HG02759 (cell line): ENCODE data around the gene PEX14.

ENCODE experiments used
- ATAC-seq: cut with Tn5 transposase; IDR thresholded peaks from one replicate; pipeline ENCODE4 v1.9.1; 2021; ENCODE audit warnings: mild to moderate bottlenecking, moderate library complexity; ENCODE audit not compliant: unreplicated experiment

Gene PEX14

DNA sequence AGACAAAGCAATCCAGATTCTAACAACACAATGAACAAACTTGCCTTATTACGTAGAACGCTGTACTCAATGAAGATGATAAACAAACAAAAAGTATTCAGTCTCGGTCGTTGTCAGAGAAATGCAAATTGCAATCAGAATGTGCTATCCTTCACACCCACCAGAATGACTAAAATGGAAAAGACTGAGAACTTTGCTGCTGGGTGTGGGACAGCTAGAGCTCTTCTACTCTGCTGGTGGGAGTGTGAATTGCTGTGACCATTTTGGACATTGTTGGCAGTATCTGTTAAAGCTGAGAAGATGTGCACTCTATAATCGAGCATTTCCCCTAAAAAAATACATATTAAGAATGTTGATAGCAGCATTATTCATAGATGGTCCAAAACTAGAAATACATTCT, 111.4 kb downstream of the PEX14 start:
- ATAC-seq, result no peak

DNA sequence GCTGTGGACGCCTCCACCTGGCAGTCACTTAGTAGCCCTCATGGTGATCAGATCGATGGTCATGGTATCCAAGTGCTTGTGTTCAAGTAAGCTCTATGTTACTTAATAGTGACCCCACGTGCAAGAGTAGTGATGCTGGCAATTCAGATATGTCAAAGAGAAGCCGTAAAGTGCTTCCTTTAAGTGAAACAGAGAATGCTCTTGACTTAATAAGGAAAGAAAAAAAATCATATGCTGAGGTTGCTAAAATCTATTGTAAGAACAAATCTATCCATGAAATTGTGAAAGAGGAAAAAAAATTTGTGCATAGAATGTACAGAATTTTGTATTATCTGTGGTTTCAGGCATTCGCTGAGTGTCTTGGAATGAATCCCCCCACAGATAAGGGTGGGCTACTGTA, 113.9 kb downstream of the PEX14 start:
- no peak for ATAC-seq

DNA sequence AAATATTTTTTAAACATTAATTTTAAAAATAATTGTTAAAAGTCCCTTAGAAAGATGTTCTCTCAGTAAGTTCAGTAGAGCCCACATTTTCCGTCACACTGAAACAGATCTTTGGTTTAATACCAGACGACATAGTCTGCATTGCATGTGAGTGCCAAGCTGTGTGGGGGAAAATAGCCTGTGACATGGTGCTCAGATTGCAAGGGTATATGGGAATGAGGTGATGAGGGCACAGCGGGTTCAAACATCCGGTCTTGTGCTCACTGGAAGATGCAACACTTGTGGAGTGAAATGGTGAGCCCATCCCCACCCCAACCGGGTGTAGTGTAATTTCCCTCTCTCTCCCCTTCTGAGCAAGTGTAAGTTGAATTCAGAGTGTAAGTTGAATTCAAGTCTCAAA, 114.3 kb downstream of the PEX14 start:
- ATAC-seq, result no peak

DNA sequence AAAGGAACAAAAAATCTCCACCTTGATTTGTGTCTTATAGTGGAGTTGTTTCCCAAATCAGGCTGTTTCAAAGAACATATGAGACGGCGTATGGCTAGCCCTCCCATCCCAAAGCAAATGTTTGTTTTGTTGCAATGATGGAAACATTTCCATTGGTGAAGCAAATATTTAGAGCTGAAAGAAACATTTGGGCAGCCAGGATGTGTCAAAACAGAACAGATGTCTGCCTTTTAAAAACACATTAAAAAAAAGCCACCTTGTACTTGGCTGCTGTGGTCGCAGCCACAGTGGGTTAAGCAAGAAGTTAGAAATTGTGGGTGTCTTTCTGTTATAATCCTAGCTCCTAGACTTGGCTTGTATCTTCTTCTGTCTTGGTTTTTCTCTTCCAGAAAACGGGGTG, 116.3 kb downstream of the PEX14 start:
- no peak for ATAC-seq

DNA sequence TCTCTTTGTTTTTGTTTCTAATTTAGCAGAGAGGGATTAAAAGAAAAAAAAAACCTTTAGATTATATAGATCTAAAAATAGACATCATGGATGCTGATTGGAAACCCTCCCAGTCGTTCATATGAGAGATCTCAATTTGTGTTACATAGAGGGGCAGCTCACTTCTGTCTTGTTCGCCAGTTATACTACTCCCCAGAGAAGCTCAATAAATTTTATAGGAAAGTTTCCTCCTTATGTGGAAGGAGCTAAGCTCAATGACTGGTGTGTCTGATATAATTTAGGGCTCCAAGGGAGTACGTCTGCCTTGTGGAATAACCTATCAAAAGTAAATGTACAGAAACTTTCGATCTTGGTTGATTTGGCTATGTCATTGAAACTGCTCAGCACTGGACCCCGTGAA, 117.6 kb downstream of the PEX14 start:
- ATAC-seq, result no peak

DNA sequence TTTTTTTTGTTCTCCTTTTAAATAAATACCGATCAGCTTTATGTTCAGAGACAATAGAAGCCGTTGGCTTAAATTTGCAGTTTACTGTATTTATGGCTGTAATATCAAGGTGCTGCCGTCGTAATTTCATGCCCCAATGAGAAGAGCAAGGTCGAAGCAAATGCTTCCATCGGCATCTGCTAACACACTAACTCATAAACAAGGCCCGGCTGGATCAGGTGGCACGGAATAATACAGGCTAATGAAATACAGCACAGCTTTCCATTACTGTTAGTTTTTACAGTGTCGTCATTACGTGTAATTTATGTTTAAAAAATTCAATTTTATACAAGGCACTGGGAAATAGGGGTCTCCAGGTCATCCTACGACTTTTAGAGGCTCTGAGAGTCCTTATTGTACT, 119.0 kb downstream of the PEX14 start:
- no peak for ATAC-seq

DNA sequence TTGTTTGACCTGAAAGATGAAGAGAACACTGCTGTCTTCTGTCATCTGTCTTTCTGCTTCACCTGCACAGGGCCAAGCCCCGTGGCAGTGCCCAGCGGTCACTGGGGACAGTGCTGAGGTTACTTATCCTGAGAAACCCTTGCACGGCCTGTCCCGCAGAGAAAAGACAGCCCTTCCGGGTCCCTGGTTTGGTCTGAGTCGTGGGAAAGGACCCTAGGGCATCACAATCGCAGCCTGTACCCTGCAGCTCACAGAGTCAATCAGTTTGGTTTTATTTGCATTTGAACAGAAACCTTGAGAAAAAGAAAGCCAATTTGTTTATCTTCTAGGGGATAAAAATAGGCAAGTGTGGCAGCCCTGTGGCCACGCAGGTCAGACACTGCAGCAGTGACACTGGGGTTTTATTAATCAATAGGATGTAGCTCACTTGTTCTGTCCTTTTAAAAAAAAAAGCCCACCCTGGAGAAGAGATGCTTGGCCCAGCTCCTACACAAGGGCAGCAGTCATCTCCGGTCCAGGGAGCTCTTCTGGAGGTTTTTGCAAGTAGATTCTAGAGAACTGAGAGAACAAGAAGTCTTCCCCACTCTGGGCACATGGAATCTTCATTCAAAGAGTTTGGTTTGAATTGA, 120.0 kb downstream of the PEX14 start:
- ATAC-seq, result no peak

DNA sequence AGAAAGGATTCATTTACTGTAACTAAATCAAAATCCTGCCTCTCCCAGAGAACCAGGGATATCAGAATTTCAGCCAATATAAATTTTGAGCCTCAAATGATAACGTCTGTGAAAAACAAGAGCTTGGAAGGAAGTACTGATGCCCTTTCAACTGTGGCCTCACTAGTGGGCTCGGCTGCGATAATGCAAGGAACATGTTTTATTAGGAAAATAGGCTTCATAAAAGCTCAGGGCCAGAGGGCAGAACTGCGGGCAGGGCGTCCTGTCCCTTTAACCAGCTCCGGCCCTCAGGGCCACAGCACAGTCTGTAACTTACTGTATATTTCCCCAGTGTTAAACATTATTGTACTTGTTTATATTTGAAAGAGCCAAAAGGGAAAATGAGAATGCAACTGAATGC, 122.0 kb downstream of the PEX14 start:
- no peak for ATAC-seq

DNA sequence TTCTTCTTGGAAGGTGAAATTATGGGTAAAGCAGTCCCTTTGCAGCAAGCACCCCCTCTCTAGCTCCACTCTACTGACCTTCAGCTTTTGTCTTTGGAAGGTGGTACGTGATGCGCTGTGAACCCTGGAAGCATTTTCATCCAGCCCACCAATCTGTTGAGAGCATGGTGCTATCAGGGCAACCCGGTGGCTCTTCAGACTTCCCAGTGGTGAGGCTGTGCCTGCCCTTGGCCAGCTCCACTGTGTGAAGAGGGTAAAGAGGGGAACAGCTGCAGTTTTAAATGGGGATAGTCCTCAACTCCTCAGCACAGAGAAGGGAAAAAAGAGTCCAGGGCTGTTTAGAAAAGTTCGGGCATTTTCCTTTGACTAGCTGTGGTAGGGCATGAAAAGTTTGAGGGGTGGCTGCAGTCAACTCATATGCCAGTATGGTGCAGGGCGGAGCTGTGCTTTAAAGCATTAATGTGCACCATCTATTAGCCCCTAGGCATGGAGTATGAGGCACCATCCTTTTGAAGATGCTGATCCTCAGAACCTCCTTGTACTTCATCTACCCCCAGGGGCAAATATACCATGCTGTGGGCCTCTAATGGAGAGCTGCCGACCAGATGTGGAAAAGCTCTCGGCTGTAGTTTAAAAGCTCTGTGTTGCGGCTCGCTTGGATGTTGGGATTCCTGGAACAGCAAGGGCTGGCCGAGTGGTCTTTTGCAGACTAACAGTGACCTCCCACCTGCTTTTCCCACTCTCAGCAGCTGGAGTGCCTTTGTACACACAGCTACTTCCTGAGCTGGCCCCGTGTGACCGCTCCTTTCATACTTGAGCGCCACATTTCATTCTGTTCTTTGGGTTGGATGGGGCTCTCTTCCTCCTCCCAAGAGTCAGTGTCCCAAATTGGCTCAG, 123.0 kb downstream of the PEX14 start:
- ATAC-seq, result no peak

DNA sequence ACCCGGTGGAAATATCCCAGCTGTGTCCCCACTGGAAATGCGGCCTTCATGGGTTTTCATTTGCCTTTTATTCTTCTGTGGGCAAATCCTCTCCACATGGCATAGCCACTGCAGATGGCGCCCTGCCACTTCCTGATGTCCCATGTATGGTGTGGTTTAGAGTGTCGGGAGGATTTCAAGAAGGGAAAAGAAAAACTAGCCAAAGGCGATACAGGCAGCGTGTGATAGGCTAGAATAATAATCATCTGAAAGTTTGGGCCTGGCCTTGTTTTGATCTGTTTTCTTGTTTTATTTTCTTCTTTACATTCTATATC, 123.6 kb downstream of the PEX14 start:
- no peak for ATAC-seq

DNA sequence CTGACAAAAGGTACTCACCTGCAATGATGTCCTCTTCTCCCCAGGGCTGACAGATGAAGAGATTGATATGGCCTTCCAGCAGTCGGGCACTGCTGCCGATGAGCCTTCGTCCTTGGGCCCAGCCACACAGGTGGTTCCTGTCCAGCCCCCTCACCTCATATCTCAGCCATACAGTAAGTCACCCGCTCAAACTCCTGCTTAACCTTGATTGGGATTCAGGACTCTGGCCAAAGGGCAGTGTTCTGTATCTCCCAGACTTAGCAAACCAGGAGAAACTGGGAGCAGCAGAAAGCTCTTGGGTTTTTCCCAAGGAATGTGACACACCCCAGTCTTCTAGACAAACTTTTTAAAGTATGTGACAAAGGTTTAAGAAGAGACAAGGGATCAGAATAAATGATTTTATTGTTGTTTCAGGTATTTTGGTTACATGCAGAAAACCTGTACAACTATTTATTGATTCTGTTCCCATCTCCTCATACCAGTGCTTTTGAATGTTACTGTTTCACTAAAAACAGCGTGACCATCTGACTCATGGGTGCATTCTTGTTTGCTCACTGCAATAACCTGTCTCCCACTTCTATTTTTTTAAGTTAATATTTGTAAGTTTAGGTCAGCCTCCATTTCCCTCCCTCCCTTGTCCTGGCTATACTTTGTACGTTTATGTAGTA, 124.6 kb downstream of the PEX14 start:
- ATAC-seq, result no peak

DNA sequence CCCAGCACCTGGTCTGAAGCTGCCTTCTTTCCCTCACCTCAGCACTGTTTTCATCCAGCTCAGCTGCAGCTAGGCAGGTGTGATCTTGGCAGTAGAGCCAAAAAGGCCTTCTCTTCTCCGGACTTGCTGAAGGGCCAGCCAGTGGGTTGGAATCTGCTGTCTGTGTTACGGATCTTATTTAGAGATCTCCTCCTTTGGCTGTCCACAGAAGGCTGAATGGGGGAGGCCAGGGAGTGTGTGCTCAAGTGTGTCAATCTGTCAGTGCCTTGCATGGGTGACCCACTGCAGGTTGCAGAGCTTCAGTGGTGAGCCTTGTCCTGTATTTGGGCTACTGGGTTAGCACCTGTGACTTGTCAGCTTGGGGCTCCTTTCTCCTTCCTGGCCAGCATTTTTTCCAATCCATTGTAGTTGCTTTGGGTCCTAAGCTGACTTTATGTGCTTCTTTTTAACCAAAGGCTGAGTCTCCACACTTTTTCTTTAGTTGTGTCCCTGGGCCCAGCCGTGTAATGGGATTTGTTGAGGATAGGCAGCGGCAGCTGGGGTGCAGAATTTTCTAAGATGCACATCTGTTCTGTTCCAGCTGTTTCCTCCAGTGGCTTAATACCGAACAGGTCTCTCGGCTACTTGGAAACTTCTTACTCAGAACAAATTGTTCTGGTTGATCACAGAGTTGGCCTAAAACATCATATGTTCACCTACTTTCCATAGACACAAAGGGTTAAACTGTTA, 126.8 kb downstream of the PEX14 start:
- ATAC-seq, result no peak

DNA sequence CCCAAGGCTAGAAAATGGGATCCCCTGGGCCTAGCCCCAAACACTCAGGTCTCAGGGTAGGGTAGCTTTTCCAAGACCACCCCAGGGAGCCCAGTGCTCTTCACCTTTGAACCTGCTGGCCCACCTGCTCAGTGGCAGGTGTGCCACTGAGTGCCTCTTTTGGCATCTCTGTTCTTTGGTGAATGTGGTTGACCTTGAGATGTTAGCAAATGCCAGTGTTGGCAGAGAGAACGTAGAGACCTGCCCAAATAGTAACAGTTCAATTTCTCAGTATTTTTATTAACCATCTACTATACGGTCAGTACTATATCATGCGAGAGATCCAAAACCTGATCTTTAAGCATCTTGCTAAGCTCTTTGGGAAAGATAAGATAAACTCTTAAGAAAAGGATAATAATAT, 128.2 kb downstream of the PEX14 start:
- ATAC-seq, result no peak

DNA sequence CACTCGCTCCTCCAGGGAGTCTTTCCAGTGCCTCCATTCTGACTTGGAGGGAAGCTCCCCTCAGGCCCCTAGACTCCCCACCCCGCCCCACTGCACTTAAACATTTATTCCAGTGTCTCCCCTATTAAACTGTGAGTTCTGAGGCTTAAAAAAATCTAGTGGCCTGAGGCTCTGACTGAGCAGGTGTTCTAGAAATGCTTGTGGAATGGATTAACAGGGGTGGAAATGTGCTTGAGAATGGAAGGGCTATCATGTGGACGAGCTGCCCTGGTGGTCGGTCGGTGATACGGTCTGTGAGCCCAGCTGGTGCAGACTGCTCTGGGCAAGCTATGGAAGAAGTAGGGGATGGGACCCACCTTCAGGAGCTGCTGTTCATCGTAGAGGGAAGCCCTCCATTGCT, 130.2 kb downstream of the PEX14 start:
- ATAC-seq, result no peak

DNA sequence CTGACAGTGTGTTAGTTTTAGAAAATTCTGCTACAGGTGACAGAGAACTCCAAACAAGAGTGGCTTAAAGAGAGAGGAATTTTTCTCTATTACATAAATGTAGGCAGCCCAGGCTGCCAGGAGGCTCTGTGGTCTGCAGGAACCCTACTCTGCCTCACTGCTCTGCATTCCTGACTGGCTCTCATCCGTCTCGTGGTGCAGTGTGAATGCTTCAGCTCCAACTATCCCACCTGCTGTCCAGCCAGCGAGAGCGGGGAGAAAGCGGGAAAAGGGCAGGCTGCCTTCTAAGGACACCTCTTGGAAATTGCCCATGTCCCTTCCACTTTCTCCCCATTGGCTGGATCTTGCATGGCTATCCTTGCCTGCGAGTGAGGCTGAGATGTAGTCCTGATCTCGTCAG, 131.3 kb downstream of the PEX14 start:
- ATAC-seq, result no peak

DNA sequence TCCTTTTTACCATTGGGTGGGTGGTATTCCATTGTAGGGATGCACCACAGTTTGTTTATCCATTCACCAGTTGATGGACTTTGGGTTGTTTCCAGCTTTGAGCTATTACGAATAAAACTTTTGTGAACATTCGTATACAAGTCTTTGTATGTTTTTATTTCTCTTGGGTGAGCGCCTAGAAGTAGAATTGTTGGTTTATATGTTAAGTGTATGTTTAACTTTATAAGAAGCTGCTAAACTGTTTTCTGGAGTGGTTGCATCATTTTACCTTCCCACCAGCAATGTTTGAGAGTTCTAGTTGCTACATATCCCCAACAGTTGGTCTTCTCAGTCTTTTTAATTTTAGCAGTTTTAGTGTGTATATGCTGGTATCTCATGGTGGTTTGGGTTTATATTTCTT, 132.5 kb downstream of the PEX14 start:
- no peak for ATAC-seq

DNA sequence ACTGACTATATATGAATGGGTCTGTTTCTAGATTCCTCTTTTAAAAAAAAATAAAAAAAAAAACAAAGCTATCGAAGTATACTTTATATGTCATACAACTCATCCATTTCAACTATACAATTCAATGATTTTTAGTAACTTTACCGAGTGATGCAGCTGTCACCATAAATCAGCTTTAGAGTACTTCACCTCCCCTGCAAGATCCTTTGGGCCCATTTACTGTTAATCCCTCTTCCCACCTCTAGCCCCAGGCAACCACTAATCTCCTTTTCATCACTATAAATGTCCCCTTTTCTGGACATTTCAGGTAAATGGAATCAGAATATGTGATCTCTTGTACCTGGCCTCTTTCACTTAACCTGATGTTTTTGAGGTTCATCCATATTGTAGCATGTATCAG, 133.9 kb downstream of the PEX14 start:
- ATAC-seq, result no peak

DNA sequence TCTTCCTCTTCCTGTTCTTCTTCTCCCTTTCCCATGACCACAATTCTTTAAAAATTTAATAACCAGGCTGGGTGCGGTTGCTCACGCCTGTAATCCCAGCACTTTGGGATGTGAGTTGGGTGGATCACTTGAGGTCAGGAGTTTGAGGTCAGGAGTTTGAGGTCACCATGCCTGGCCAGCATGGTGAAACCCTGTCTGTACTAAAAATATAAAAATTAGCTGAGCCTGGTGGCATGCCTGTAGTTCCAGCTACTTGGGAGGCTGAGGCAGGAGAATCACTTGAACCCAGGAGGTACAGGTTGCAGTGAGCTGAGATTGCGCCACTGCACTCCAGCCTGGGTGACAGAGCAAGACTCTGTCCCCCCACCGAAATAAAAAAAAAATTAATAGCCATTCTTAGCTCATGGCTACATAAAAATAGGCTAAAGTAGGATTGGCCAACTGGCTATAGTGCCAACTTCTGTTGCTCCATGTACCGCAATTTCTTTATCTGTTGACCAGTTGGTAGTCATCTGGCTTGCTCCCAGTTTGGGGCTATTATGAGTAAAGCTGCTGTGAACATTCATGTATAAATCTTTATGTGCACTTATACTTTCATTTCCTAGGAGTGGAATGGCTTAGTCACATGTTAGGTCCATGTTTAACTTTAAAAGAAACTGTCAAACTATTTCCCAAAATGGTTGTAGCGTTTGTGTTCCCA, 136.3 kb downstream of the PEX14 start:
- ATAC-seq, result no peak

DNA sequence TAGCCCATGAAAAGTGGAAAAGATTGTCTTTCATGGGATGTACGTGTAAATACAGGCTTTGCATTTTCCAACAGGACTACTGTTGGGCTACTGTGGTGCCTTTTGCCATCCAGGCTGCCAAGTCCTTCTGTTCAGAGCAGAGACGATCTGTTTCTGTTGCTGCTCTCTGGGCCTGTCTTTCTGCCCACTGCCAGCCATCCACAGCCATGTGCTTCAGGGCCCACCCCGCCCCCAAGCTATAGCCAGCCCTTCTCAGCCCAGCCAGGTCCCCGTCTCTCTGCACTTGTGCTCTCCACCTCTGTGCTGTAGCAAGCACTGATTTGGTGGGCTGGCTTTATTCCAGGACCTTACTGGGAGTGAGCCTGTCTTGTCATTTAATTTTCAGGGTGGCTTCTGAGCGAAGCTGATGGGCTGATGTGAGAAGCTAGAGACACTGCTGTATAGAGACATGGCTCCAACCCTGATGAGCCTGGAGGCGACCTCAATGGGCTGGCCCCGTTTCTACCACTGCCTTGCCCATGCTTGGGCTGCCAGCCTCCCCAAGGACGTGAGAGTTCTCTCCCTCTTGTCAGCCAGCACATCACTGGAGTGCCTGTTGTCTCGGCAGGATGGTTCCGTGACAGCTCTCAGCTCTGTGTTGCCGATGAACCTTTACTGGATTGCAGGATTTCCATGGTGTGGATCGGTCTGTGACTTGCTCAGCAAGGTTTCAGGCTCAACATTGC, 137.8 kb downstream of the PEX14 start:
- ATAC-seq, result no peak

DNA sequence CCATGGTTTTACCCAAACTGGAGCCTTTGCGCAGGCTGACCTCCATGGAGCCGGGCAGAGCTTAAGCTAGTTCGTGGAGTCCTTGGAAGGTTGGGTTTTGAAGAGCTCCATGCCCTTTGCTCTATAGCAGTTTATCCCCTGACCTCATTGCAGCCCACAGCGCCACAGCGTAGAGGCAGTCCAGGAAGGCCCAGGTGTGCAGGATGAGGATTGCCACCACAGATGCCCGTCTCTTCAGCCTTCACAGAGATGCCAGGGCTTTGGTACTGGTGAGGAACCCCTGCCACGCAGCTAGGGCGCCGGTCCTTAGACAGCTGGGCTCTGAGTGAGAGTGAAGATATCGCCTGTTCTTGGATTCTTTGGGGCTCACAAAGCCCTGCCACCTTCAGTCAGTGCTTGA, 138.6 kb downstream of the PEX14 start:
- ATAC-seq, result no peak
